H9 (cell line): ENCODE results near the gene FSTL4. TPM values are rescaled to one million over a fixed set of nuclear protein-coding genes. Genes with fewer than 3 reads are reported as not detected.

Source experiments
- DNase-seq: peaks from one replicate; pipeline ENCODE4 v3.0.0-alpha.2; 2017
- H2AFZ ChIP-seq: one replicate; pipeline ENCODE4 v1.6.1; 2013; ENCODE audit warnings: mild to moderate bottlenecking, low read length, control low read depth, moderate library complexity
- H2AK5ac ChIP-seq: 2 replicates; pipeline ENCODE4 v1.6.1; 2013; ENCODE audit warnings: low read length, control low read depth, mixed read lengths; ENCODE audit not compliant: insufficient read length
- H2BK120ac ChIP-seq: one replicate; pipeline ENCODE4 v1.6.1; 2013; ENCODE audit warnings: low read depth, mild to moderate bottlenecking, low read length, control low read depth, inconsistent platforms; ENCODE audit not compliant: poor library complexity, severe bottlenecking
- H2BK12ac ChIP-seq: 2 replicates; pipeline ENCODE4 v1.6.1; 2013; ENCODE audit warnings: low read length, control low read depth, mixed read lengths, low read depth; ENCODE audit not compliant: insufficient read length
- H2BK15ac ChIP-seq: 2 replicates; pipeline ENCODE4 v1.6.1; 2013; ENCODE audit warnings: low read depth, low read length, control low read depth
- H2BK20ac ChIP-seq: one replicate; pipeline ENCODE4 v1.6.1; 2013; ENCODE audit warnings: low read depth, mild to moderate bottlenecking, low read length, control low read depth, inconsistent platforms; ENCODE audit not compliant: poor library complexity, severe bottlenecking
- H2BK5ac ChIP-seq: 2 replicates; pipeline ENCODE4 v1.6.1; 2013; ENCODE audit warnings: low read length, control low read depth, mixed read lengths; ENCODE audit not compliant: insufficient read length
- H3K14ac ChIP-seq: 2 replicates; pipeline ENCODE4 v1.6.1; 2013; ENCODE audit warnings: low read length, control low read depth; ENCODE audit not compliant: insufficient read depth
- H3K18ac ChIP-seq: 2 replicates; pipeline ENCODE4 v1.6.1; 2013; ENCODE audit warnings: low read depth, mild to moderate bottlenecking, mixed read lengths, low read length, control low read depth; ENCODE audit not compliant: insufficient read length
- H3K23ac ChIP-seq: 2 replicates; pipeline ENCODE4 v1.6.1; 2013; ENCODE audit warnings: low read length, control low read depth, mixed read lengths, low read depth; ENCODE audit not compliant: insufficient read length
- H3K23me2 ChIP-seq: 2 replicates; pipeline ENCODE4 v1.6.1; 2013; ENCODE audit warnings: low read depth, mild to moderate bottlenecking, mixed read lengths, low read length, control low read depth; ENCODE audit not compliant: insufficient read length, poor library complexity, severe bottlenecking
- H3K27ac ChIP-seq: 2 replicates; pipeline ENCODE4 v1.5.1; 2013; ENCODE audit warnings: low read length, control low read depth, mixed read lengths, low read depth; ENCODE audit not compliant: insufficient read length
- H3K27me3 ChIP-seq: 2 replicates; pipeline ENCODE4 v1.6.1; 2013; ENCODE audit warnings: low read length, control low read depth, inconsistent platforms; ENCODE audit not compliant: insufficient read depth
- H3K4ac ChIP-seq: 2 replicates; pipeline ENCODE4 v1.6.1; 2013; ENCODE audit warnings: low read depth, mild to moderate bottlenecking, control low read depth, inconsistent platforms, low read length, moderate library complexity
- H3K4me1 ChIP-seq: 2 replicates; pipeline ENCODE4 v1.6.1; 2013; ENCODE audit warnings: low read length, control low read depth, inconsistent platforms; ENCODE audit not compliant: insufficient read depth
- H3K4me2 ChIP-seq: 2 replicates; pipeline ENCODE4 v1.6.1; 2013; ENCODE audit warnings: low read length, control low read depth, mixed read lengths; ENCODE audit not compliant: insufficient read length, insufficient read depth
- H3K56ac ChIP-seq: 2 replicates; pipeline ENCODE4 v1.6.1; 2013; ENCODE audit warnings: low read depth, mild to moderate bottlenecking, mixed read lengths, low read length, control low read depth; ENCODE audit not compliant: insufficient read length
- H3K79me1 ChIP-seq: 2 replicates; pipeline ENCODE4 v1.6.1; 2013; ENCODE audit warnings: low read depth, mild to moderate bottlenecking, moderate library complexity, low read length, control low read depth, inconsistent platforms; ENCODE audit not compliant: insufficient read depth, poor library complexity, severe bottlenecking
- H3K79me2 ChIP-seq: 2 replicates; pipeline ENCODE4 v1.6.1; 2013; ENCODE audit warnings: low read length, control low read depth, inconsistent platforms; ENCODE audit not compliant: insufficient read depth
- H3K9ac ChIP-seq: 2 replicates; pipeline ENCODE4 v1.6.1; 2013; ENCODE audit warnings: low read length, control low read depth, mixed read lengths; ENCODE audit not compliant: insufficient read length; ENCODE audit errors: extremely low read depth
- H3K9me3 ChIP-seq: one replicate; pipeline ENCODE4 v1.6.1; 2013; ENCODE audit warnings: low read depth, low read length, inconsistent platforms; ENCODE audit not compliant: control insufficient read depth
- H3T11ph ChIP-seq: one replicate; pipeline ENCODE4 v1.6.1; 2013; ENCODE audit warnings: mild to moderate bottlenecking, low read length, control low read depth, inconsistent platforms
- H4K20me1 ChIP-seq: one replicate; pipeline ENCODE4 v1.6.1; 2013; ENCODE audit not compliant: control insufficient read depth, insufficient read length, insufficient read depth
- H4K5ac ChIP-seq: 2 replicates; pipeline ENCODE4 v1.6.1; 2013; ENCODE audit warnings: low read depth, mild to moderate bottlenecking, mixed read lengths, low read length, control low read depth; ENCODE audit not compliant: insufficient read length
- H4K8ac ChIP-seq: replicated peaks from 2 replicates; pipeline ENCODE4 v1.6.1; 2013; ENCODE audit warnings: low read length, control low read depth, mixed read lengths, low read depth; ENCODE audit not compliant: insufficient read length
- H4K91ac ChIP-seq: 2 replicates; pipeline ENCODE4 v1.6.1; 2013; ENCODE audit warnings: low read depth, mild to moderate bottlenecking, moderate library complexity, mixed read lengths, low read length, control low read depth; ENCODE audit not compliant: insufficient read length
- H3K27ac Mint-ChIP-seq, 3 experiments: 2 replicates in 2 of 3; 3 replicates in 1 of 3; pipeline ENCODE4 v1.8.0; 2020 to 2021; ENCODE audit warnings: mixed read lengths in 3 of 3, mild to moderate bottlenecking in 1 of 3, moderate library complexity in 1 of 3
- H3K27me3 Mint-ChIP-seq: 2 replicates; pipeline ENCODE4 v1.8.0; 2021; ENCODE audit warnings: low read depth, mild to moderate bottlenecking, moderate library complexity, mixed read lengths
- H3K36me3 Mint-ChIP-seq, 3 experiments: 2 replicates in 2 of 3; 3 replicates in 1 of 3; pipeline ENCODE4 v1.8.0; 2020 to 2021; ENCODE audit warnings: low read depth in 3 of 3, mixed read lengths in 3 of 3; ENCODE audit not compliant: insufficient read depth in 1 of 3
- H3K4me1 Mint-ChIP-seq, 2 experiments: 2 replicates each; pipeline ENCODE4 v1.8.0; 2020; ENCODE audit warnings: mixed read lengths in 2 of 2
- H3K4me3 Mint-ChIP-seq, 2 experiments: 2 replicates in 1 of 2; 3 replicates in 1 of 2; pipeline ENCODE4 v1.8.0; 2020 to 2021; ENCODE audit warnings: mild to moderate bottlenecking in 2 of 2, mixed read lengths in 2 of 2, moderate library complexity in 1 of 2
- H3K9me3 Mint-ChIP-seq, 2 experiments: 2 replicates in 1 of 2; 3 replicates in 1 of 2; pipeline ENCODE4 v1.8.0; 2020; ENCODE audit warnings: mild to moderate bottlenecking in 2 of 2, mixed read lengths in 2 of 2, moderate library complexity in 1 of 2
- CTCF ChIP-seq: fragments of 200-600 bp; sonication (generic); conservative IDR thresholded peaks from 3 replicates; pipeline ENCODE4 v1.8.0; 2021; ENCODE audit warnings: antibody characterized with exemption, mild to moderate bottlenecking
- WGBS: extraction: QIAGEN DNeasy Blood & Tissue Kit; methylation state at CpG from one replicate; pipeline ENCODE4 v1.1.7; 2013; ENCODE audit warnings: missing lambda C conversion rate, low lambda C conversion rate, mixed read lengths; ENCODE audit not compliant: insufficient read length; ENCODE audit errors: extremely low coverage; 5-methylcytosine and 5-hydroxymethylcytosine counted together
- total RNA-seq: library from RNA; stranded (reverse); gene quantifications from 2 replicates; pipeline ENCODE4 v1.2.1, GENCODE V29; 2021

The FSTL4 gene
- total RNA-seq, 1 experiment from 2014 or later: 5.7 TPM

- Mint-ChIP-seq H3K4me3 (no peak overlapping the region), H3K27ac (no peak overlapping the region), H3K27me3 (peaks cover 1% of the 10 kb centered on the region; the same call in 1 of the 2 replicates), H3K36me3 (no peaks in the 10 kb centered on the region), H3K4me1 (peaks cover 27 to 38% of the 10 kb centered on the region in 2 experiments), H3K9me3 (no peaks in the 10 kb centered on the region)
- no peak overlapping the region for H2AK5ac ChIP-seq
- no peak overlapping the region for H2BK5ac ChIP-seq
- H3K18ac ChIP-seq: no peak overlapping the region
- H3K4me1 ChIP-seq: peaks cover 11% of the 10 kb centered on the region; the same call in 1 of the 2 replicates
- no peak overlapping the region for H2BK120ac ChIP-seq
- no peak overlapping the region for H4K8ac ChIP-seq
- H3K14ac ChIP-seq: 0 out of 2 replicates have a peak overlapping the region, but pooled peaks have one; percentile 13
- no peak for TF ChIP-seq CTCF
- no peak overlapping the region for H4K5ac ChIP-seq
- H3K27ac ChIP-seq: no peak overlapping the region
- H3K9me3 ChIP-seq: no peaks in the 10 kb centered on the region
- no peaks in the 10 kb centered on the region for H4K20me1 ChIP-seq
- no peak overlapping the region for H2BK12ac ChIP-seq
- H2BK20ac ChIP-seq: no peak overlapping the region
- H3K23ac ChIP-seq: no peak overlapping the region
- no peak overlapping the region for H3K4me2 ChIP-seq
- no peak for DNase-seq
- WGBS: no CpG with 5 or more reads among the region's 14 CpGs
- no peak overlapping the region for H4K91ac ChIP-seq
- no peak overlapping the region for H3T11ph ChIP-seq
- no peaks in the 10 kb centered on the region for H3K79me1 ChIP-seq
- no peak overlapping the region for H3K56ac ChIP-seq
- H3K4ac ChIP-seq: no peak overlapping the region
- H3K23me2 ChIP-seq: no peaks in the 10 kb centered on the region
- H3K9ac ChIP-seq: no peak overlapping the region
- H2AFZ ChIP-seq: no peak overlapping the region
- H3K27me3 ChIP-seq: no peaks in the 10 kb centered on the region
- no peaks in the 10 kb centered on the region for H3K79me2 ChIP-seq
- no peak overlapping the region for H2BK15ac ChIP-seq
These were observed 277.3 kb downstream of the FSTL4 start for GRCh38 chr5:133334796-133335639.
